Measurements from ENCODE around the gene SLCO1A2. TPM values are rescaled to one million over a fixed set of nuclear protein-coding genes. Genes with fewer than 3 reads are reported as not detected.

The SLCO1A2 gene
- total and polyA plus RNA-seq, 2 of the 13 experiments (the other 11 are each of a cell fraction or from before 2014, with no cell fraction given) = not detected

DNA sequence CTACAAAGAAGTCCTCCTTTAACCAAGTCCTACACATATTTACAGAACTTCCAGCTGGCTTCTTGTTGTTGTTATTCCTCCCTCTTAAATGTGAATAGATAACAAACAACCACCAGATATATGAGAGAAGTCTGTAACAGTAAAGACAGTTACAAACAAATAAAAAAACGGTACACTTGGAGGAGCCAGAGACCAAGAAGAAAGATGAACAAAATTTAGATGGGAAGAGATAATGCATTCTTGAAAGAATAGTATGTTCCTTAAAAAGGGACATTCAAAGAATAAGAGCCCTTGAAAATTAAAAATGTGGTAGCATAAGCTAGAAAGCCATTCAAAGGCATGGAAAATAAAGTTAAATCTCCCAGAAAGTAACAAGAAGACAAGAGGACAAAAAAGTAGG, 25.9 kb downstream of the SLCO1A2 start:
- ChIA-PET CTCF (ENCODE audit: low intra/inter-chr PET ratio, low total read pairs) (no interaction called here), POLR2A (no interaction called here)
- H3K4me1 ChIP-seq (ENCODE audit: insufficient read depth, low read length) = no peaks in the 10 kb centered on the region
- ATAC-seq = no peak
- no peaks in the 10 kb centered on the region for H4K20me1 ChIP-seq (ENCODE audit: insufficient read depth, low read length)
- no peak overlapping the region for H3K27ac ChIP-seq (ENCODE audit: extremely low read length, insufficient read depth, low read length)
- no peak overlapping the region for H3K4me2 ChIP-seq (ENCODE audit: low read depth, low read length)
- no peak for DNase-seq (ENCODE audit: low spot score)
- no TSS peak for BruUV-seq (replicated peaks)
- H3K9me3 ChIP-seq (ENCODE audit: low read length) = no peaks in the 10 kb centered on the region
- no peaks in the 10 kb centered on the region for H3K36me3 ChIP-seq (replicated peaks in 1 of 2; ENCODE audit: control insufficient read depth in 1 of 2, insufficient read depth in 2 of 2, low read length in 2 of 2)
- H3K79me2 ChIP-seq (ENCODE audit: insufficient read depth, low read length) = no peaks in the 10 kb centered on the region
- in situ Hi-C loops (cut with HindIII; ENCODE audit: extremely low pct_ligation_motif_present, low pct_unique_long_range_greater_than_20kb) (loop anchor here (25.0 kb wide), 1 partner anchor 379 kb away; no protein-coding TSS in a partner anchor), intact Hi-C loops (cut with micrococcal nuclease; ENCODE audit: unreplicated experiment) (loop anchor here (1.0 kb wide), 1 partner anchor 197 kb away; no protein-coding TSS in a partner anchor)
- H3K9ac ChIP-seq (ENCODE audit: insufficient read depth, low read depth, low read length) = no peak overlapping the region
- no peak for TF ChIP-seq SETDB1 (CRISPR knock-in tag; IDR thresholded peaks at IDR 0.05; ENCODE audit: borderline replicate concordance)
- TF ChIP-seq MED13 (CRISPR knock-in tag; IDR thresholded peaks at IDR 0.05) = no peak
- no peak for TF ChIP-seq PRMT3 (CRISPR knock-in tag; IDR thresholded peaks at IDR 0.05; ENCODE audit: borderline replicate concordance, low read depth)
- TF ChIP-seq ZNF790 (CRISPR knock-in tag; IDR thresholded peaks at IDR 0.05; ENCODE audit: borderline replicate concordance) = no peak
- no peak for TF ChIP-seq NPAS2 (CRISPR knock-in tag; IDR thresholded peaks at IDR 0.05; ENCODE audit: borderline replicate concordance)
- no peak for TF ChIP-seq ZNF644 (CRISPR knock-in tag; IDR thresholded peaks at IDR 0.05; ENCODE audit: low read depth)
- TF ChIP-seq, protein P1, sequence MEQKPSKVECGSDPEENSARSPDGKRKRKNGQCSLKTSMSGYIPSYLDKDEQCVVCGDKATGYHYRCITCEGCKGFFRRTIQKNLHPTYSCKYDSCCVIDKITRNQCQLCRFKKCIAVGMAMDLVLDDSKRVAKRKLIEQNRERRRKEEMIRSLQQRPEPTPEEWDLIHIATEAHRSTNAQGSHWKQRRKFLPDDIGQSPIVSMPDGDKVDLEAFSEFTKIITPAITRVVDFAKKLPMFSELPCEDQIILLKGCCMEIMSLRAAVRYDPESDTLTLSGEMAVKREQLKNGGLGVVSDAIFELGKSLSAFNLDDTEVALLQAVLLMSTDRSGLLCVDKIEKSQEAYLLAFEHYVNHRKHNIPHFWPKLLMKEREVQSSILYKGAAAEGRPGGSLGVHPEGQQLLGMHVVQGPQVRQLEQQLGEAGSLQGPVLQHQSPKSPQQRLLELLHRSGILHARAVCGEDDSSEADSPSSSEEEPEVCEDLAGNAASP (CRISPR knock-in tag; IDR thresholded peaks at IDR 0.05; ENCODE audit: borderline replicate concordance) = no peak
- TF ChIP-seq RFX3 (CRISPR knock-in tag; IDR thresholded peaks at IDR 0.05) = no peak
- TF ChIP-seq ZNF292 (CRISPR knock-in tag; IDR thresholded peaks at IDR 0.05; ENCODE audit: borderline replicate concordance, low read depth) = no peak
- TF ChIP-seq ZKSCAN8 (CRISPR knock-in tag; IDR thresholded peaks at IDR 0.05; ENCODE audit: borderline replicate concordance) = no peak
- no peak for TF ChIP-seq KDM1A (CRISPR knock-in tag; IDR thresholded peaks at IDR 0.05)
- no peak for TF ChIP-seq RXRA (CRISPR knock-in tag; IDR thresholded peaks at IDR 0.05)
- no peak for TF ChIP-seq TBX3 (IDR thresholded peaks at IDR 0.05; ENCODE audit: borderline replicate concordance)
- no peak for TF ChIP-seq MAZ (IDR thresholded peaks at IDR 0.05; ENCODE audit: borderline replicate concordance, low read depth, low read length)
- TF ChIP-seq MAZ (CRISPR knock-in tag; IDR thresholded peaks at IDR 0.05; ENCODE audit: low read depth) = no peak
- TF ChIP-seq, protein P2, sequence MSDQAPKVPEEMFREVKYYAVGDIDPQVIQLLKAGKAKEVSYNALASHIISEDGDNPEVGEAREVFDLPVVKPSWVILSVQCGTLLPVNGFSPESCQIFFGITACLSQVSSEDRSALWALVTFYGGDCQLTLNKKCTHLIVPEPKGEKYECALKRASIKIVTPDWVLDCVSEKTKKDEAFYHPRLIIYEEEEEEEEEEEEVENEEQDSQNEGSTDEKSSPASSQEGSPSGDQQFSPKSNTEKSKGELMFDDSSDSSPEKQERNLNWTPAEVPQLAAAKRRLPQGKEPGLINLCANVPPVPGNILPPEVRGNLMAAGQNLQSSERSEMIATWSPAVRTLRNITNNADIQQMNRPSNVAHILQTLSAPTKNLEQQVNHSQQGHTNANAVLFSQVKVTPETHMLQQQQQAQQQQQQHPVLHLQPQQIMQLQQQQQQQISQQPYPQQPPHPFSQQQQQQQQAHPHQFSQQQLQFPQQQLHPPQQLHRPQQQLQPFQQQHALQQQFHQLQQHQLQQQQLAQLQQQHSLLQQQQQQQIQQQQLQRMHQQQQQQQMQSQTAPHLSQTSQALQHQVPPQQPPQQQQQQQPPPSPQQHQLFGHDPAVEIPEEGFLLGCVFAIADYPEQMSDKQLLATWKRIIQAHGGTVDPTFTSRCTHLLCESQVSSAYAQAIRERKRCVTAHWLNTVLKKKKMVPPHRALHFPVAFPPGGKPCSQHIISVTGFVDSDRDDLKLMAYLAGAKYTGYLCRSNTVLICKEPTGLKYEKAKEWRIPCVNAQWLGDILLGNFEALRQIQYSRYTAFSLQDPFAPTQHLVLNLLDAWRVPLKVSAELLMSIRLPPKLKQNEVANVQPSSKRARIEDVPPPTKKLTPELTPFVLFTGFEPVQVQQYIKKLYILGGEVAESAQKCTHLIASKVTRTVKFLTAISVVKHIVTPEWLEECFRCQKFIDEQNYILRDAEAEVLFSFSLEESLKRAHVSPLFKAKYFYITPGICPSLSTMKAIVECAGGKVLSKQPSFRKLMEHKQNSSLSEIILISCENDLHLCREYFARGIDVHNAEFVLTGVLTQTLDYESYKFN (CRISPR knock-in tag; conservative IDR thresholded peaks at IDR 0.05) = no peak
- TF ChIP-seq, protein P3, sequence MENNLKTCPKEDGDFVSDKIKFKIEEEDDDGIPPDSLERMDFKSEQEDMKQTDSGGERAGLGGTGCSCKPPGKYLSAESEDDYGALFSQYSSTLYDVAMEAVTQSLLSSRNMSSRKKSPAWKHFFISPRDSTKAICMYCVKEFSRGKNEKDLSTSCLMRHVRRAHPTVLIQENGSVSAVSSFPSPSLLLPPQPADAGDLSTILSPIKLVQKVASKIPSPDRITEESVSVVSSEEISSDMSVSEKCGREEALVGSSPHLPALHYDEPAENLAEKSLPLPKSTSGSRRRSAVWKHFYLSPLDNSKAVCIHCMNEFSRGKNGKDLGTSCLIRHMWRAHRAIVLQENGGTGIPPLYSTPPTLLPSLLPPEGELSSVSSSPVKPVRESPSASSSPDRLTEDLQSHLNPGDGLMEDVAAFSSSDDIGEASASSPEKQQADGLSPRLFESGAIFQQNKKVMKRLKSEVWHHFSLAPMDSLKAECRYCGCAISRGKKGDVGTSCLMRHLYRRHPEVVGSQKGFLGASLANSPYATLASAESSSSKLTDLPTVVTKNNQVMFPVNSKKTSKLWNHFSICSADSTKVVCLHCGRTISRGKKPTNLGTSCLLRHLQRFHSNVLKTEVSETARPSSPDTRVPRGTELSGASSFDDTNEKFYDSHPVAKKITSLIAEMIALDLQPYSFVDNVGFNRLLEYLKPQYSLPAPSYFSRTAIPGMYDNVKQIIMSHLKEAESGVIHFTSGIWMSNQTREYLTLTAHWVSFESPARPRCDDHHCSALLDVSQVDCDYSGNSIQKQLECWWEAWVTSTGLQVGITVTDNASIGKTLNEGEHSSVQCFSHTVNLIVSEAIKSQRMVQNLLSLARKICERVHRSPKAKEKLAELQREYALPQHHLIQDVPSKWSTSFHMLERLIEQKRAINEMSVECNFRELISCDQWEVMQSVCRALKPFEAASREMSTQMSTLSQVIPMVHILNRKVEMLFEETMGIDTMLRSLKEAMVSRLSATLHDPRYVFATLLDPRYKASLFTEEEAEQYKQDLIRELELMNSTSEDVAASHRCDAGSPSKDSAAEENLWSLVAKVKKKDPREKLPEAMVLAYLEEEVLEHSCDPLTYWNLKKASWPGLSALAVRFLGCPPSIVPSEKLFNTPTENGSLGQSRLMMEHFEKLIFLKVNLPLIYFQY (CRISPR knock-in tag; IDR thresholded peaks at IDR 0.05; ENCODE audit: borderline replicate concordance) = no peak
- no peak for TF ChIP-seq ZBTB42 (CRISPR knock-in tag; IDR thresholded peaks at IDR 0.05)
- FAIRE-seq = no peak
- no peak overlapping the region for H3K4me3 ChIP-seq (replicated peaks in 1 of 3; ENCODE audit: insufficient read depth in 1 of 3, low read depth in 2 of 3, low read length in 3 of 3)
- no peaks in the 10 kb centered on the region for H3K27me3 ChIP-seq (ENCODE audit: control insufficient read depth in 1 of 2, insufficient read depth in 2 of 2, low read length in 2 of 2)
- no peak overlapping the region for H2AFZ ChIP-seq (ENCODE audit: low read length)
- WGBS (ENCODE audit: low lambda C conversion rate) = 0% methylated on average over 1 of the region's 1 CpG
